GM19099 (cell line): ENCODE measurements around the gene RCAN1.

Experiments used
- POLR2A ChIP-seq: IDR thresholded peaks from 3 replicates; pipeline ENCODE4 v1.6.1; 2011; ENCODE audit warnings: low read depth; ENCODE audit not compliant: insufficient read length; ENCODE audit errors: extremely low read depth

Gene RCAN1

GRCh38 chr21:34635307-34635706, 20.4 kb upstream of the RCAN1 start:
- TF ChIP-seq POLR2A: no peak

- TF ChIP-seq POLR2A: no peak
Measured at GRCh38 chr21:34632498-34632897, 17.6 kb upstream of the RCAN1 start.

- TF ChIP-seq POLR2A: no peak
Measured at GRCh38 chr21:34630536-34631143, 15.7 kb upstream of the RCAN1 start.

- no peak for TF ChIP-seq POLR2A
Measured at GRCh38 chr21:34626131-34626530, 11.2 kb upstream of the RCAN1 start.

GRCh38 chr21:34625030-34625593, 10.2 kb upstream of the RCAN1 start:
- TF ChIP-seq POLR2A: no peak

GRCh38 chr21:34623516-34623915, 8.6 kb upstream of the RCAN1 start:
- no peak for TF ChIP-seq POLR2A

- TF ChIP-seq POLR2A: no peak
Measured at GRCh38 chr21:34621434-34622350, 6.8 kb upstream of the RCAN1 start.

- TF ChIP-seq POLR2A: no peak
Measured at GRCh38 chr21:34619841-34620665, 5.1 kb upstream of the RCAN1 start.

- TF ChIP-seq POLR2A: no peak
Measured at GRCh38 chr21:34618941-34619340, 4.0 kb upstream of the RCAN1 start.

- TF ChIP-seq POLR2A: no peak
Measured at GRCh38 chr21:34617753-34618339, 2.9 kb upstream of the RCAN1 start.

- peak; percentile 2 for TF ChIP-seq POLR2A
Measured at GRCh38 chr21:34615487-34615814, 538 bp upstream of the RCAN1 start.

- no peak for TF ChIP-seq POLR2A
Measured at GRCh38 chr21:34613679-34614627, 960 bp downstream of the RCAN1 start.

- no peak for TF ChIP-seq POLR2A
Measured at GRCh38 chr21:34612557-34612956, 2.4 kb downstream of the RCAN1 start.

GRCh38 chr21:34612056-34612455, 2.9 kb downstream of the RCAN1 start:
- no peak for TF ChIP-seq POLR2A
